ENCODE data around the gene MAPK12.
"Not testable (repeated sequence)": the region's sequence is repeated elsewhere in the genome, so short reads cannot be mapped to it uniquely, and the experiment has no call there.

The MAPK12 gene

GRCh38 chr22:50280708-50281383 is 19.4 kb upstream of the MAPK12 start:
- no peak for DNase-seq

- DNase-seq = no peak
These were observed 18.7 kb upstream of the MAPK12 start for GRCh38 chr22:50280022-50280707.

- no peak for DNase-seq
These were observed 17.6 kb upstream of the MAPK12 start for GRCh38 chr22:50278956-50279619.

GRCh38 chr22:50278461-50278860 is 17.0 kb upstream of the MAPK12 start:
- no peak for DNase-seq

GRCh38 chr22:50277761-50278160 is 16.3 kb upstream of the MAPK12 start:
- no peak for DNase-seq

- DNase-seq = no peak
These were observed 14.7 kb upstream of the MAPK12 start for GRCh38 chr22:50276143-50276542.

- DNase-seq = no peak
These were observed 13.9 kb upstream of the MAPK12 start for GRCh38 chr22:50275181-50276055.

- no peak for DNase-seq
These were observed 13.3 kb upstream of the MAPK12 start for GRCh38 chr22:50274771-50275170.

- DNase-seq = no peak
These were observed 12.8 kb upstream of the MAPK12 start for GRCh38 chr22:50274311-50274710.

- DNase-seq = not testable (repeated sequence)
These were observed 12.3 kb upstream of the MAPK12 start for GRCh38 chr22:50273781-50274180.

GRCh38 chr22:50273352-50273751 is 11.9 kb upstream of the MAPK12 start:
- not testable (repeated sequence) for DNase-seq

GRCh38 chr22:50272044-50272802 is 10.7 kb upstream of the MAPK12 start:
- DNase-seq = no peak

GRCh38 chr22:50271519-50271970 is 10.1 kb upstream of the MAPK12 start:
- no peak for DNase-seq

GRCh38 chr22:50270666-50271394 is 9.3 kb upstream of the MAPK12 start:
- DNase-seq = no peak

GRCh38 chr22:50269970-50270665 is 8.6 kb upstream of the MAPK12 start, which contains the start of gene MAPK11:
Gene MAPK11 (minus strand): TSS chr22:50270380. CDS start chr22:50270292, 88 bp downstream.
- no peak for DNase-seq

- DNase-seq = no peak
These were observed 8.1 kb upstream of the MAPK12 start for GRCh38 chr22:50269573-50269969.

GRCh38 chr22:50268655-50269113 is 7.2 kb upstream of the MAPK12 start:
- DNase-seq = no peak

- DNase-seq = no peak
These were observed 6.3 kb upstream of the MAPK12 start for GRCh38 chr22:50267591-50268390.

- DNase-seq = no peak
These were observed 5.5 kb upstream of the MAPK12 start for GRCh38 chr22:50266994-50267393.

All from NCI-H1436 treated with DMSO at 0.1 percent for 48 hours (cell line).